ENCODE measurements around the gene CLK2.

The CLK2 gene

GRCh38 chr1:155286544-155286943 lies 13.2 kb upstream of the CLK2 start:
- H3K4me1 ChIP-seq (ENCODE audit: control insufficient read depth in 1 of 2, insufficient read depth in 1 of 2, low read depth in 1 of 2, low read length in 1 of 2): no peaks in the 10 kb centered on the region
- no peak overlapping the region for H3K4me3 ChIP-seq (ENCODE audit: low read depth in 1 of 2, low read length in 1 of 2)
- no peak overlapping the region for H3K27ac ChIP-seq
- no peaks in the 10 kb centered on the region for H3K9me3 ChIP-seq
- H3K27me3 ChIP-seq: peaks cover 16% of the 10 kb centered on the region
- TF ChIP-seq CTCF (IDR thresholded peaks at IDR 0.05): no peak
- no peaks in the 10 kb centered on the region for H3K36me3 ChIP-seq

- no peak overlapping the region for H3K27ac ChIP-seq
- H3K9me3 ChIP-seq: no peaks in the 10 kb centered on the region
These were observed 12.3 kb upstream of the CLK2 start for GRCh38 chr1:155285631-155286044.

GRCh38 chr1:155285063-155285462 lies 11.8 kb upstream of the CLK2 start:
- Histone ChIP-seq H3K4me3 (ENCODE audit: low read depth in 1 of 2, low read length in 1 of 2) (no peak overlapping the region), H3K4me1 (ENCODE audit: control insufficient read depth in 1 of 2, insufficient read depth in 1 of 2, low read depth in 1 of 2, low read length in 1 of 2) (no peaks in the 10 kb centered on the region), H3K36me3 (no peaks in the 10 kb centered on the region), H3K27me3 (peaks cover 4% of the 10 kb centered on the region), H3K27ac (no peak overlapping the region), H3K9me3 (no peaks in the 10 kb centered on the region)
- no peak for TF ChIP-seq CTCF (IDR thresholded peaks at IDR 0.05)

More at GRCh38 chr1:155285631-155286044, 12.3 kb upstream of the CLK2 start:
- Histone ChIP-seq H3K4me1 (ENCODE audit: control insufficient read depth in 1 of 2, insufficient read depth in 1 of 2, low read depth in 1 of 2, low read length in 1 of 2) (no peaks in the 10 kb centered on the region), H3K36me3 (no peaks in the 10 kb centered on the region), H3K4me3 (ENCODE audit: low read depth in 1 of 2, low read length in 1 of 2) (no peak overlapping the region), H3K27me3 (peaks cover 10% of the 10 kb centered on the region)
- TF ChIP-seq CTCF (IDR thresholded peaks at IDR 0.05): no peak

GRCh38 chr1:155284476-155284875 lies 11.2 kb upstream of the CLK2 start:
- TF ChIP-seq CTCF (IDR thresholded peaks at IDR 0.05): no peak
- no peaks in the 10 kb centered on the region for H3K9me3 ChIP-seq

GRCh38 chr1:155282488-155283091 lies 9.3 kb upstream of the CLK2 start:
- H3K27me3 ChIP-seq: peaks cover 24% of the 10 kb centered on the region
- no peak overlapping the region for H3K27ac ChIP-seq
- H3K36me3 ChIP-seq: no peaks in the 10 kb centered on the region
- no peak for TF ChIP-seq CTCF (IDR thresholded peaks at IDR 0.05)
- peaks cover 6 to 8% of the 10 kb centered on the region in 2 experiments for H3K4me1 ChIP-seq (ENCODE audit: control insufficient read depth in 1 of 2, insufficient read depth in 1 of 2, low read depth in 1 of 2, low read length in 1 of 2)
- H3K4me3 ChIP-seq (ENCODE audit: low read depth in 1 of 2, low read length in 1 of 2): no peak overlapping the region
- H3K9me3 ChIP-seq: no peaks in the 10 kb centered on the region

More at GRCh38 chr1:155284476-155284875, 11.2 kb upstream of the CLK2 start:
- Histone ChIP-seq H3K4me3 (ENCODE audit: low read depth in 1 of 2, low read length in 1 of 2) (no peak overlapping the region), H3K27ac (no peak overlapping the region), H3K27me3 (peaks cover 5% of the 10 kb centered on the region), H3K4me1 (ENCODE audit: control insufficient read depth in 1 of 2, insufficient read depth in 1 of 2, low read depth in 1 of 2, low read length in 1 of 2) (no peaks in the 10 kb centered on the region), H3K36me3 (no peaks in the 10 kb centered on the region)

Data from neutrophil (primary cell).